ENCODE data around the gene SYNPR.

DNA sequence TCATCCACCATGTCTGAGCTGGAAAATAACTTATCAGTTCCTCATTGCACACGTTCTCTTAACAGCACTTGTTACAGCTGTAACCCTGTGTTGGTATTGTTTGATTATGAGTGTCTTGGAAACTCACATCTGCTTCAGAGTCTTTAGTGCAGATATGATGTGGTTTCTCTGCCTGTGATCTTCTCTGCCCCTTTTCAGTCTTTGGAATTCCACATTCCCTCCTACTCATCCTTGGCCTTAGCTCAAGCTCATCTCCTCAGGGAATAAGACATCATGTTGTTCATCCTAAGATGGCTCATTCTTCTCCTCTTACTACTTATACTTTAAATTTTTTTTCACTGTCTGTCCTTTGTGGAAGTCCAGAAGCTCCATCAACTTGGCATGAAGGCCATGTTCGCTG lies 77.7 kb downstream of the SYNPR start:
- no peak for TF ChIP-seq CTCF (IDR thresholded peaks at IDR 0.05)
- TF ChIP-seq EP300 (IDR thresholded peaks at IDR 0.05) = no peak
